ENCODE data around the gene SLC17A2.
A peak's percentile ranks its signal among the peaks of the same experiment; 100 is the strongest.

SLC17A2 gene

DNA sequence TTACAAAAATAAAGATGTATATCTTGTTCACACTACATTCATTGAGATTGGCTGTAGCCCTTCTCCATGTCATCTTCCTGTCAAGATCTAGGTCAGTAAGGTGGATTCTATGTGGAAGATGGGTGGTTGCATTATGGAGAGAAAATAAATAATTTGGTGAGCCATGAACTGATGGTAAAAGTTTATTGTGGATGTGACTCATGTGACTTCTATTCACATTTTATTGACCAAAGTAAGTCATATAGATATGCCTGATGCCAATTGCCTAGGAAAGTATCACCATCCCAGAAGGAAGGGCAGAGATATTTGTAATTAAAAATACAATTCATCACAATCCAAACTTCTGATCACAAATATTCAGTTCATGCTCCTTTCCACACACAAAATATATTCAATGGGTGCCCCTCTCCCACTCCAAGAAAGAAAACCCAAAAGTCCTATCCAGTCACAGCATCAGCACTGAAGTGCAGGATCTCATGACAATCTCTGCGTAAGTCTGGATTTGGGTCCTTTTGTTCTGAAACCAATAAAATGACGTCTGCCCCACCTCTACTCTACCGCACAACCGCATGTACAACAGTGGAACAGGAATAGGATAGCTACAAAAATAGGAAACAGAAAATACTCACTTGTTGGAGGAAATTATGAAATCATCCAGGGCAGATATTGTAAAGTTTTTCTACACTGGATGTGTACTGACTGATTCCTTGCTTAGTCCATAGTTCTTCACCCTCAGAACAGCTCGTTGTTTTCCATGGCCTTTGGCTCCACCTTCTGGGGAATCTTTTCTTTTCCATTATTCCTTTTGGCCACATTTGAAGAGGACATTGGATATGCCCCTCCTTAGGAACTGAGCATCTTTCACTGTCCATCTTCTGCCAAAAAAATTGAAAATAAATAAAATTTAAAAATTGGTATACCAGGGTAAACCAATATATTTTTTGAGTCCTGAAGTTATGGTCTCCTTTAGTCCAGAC, 40.3 kb downstream of the SLC17A2 start:
- no peak for ATAC-seq
- Mint-ChIP-seq H3K4me3 (no peak overlapping the region), H3K9me3 (peaks cover 4% of the 10 kb centered on the region), H3K36me3 (peaks cover 5% of the 10 kb centered on the region), H3K27me3 (peaks cover 9% of the 10 kb centered on the region), H3K4me1 (no peaks in the 10 kb centered on the region), H3K27ac (no peak overlapping the region)

DNA sequence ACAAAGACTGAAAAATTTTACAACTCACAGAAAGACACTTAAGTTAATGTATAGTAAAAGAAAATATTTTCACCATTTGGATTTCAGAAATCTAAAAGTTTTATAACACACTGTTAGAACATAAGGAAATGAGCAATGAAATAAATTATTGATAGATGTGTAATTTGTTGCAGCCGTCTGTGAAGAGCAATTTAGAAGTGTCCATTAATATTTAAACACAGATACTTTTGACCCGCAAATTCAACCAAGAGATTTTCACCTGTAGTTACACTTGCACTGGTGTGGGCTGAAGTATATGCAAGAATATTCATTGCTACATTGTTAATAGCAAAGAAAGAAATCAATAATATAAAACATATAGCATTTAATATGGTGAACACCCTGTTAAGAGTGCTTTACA, 41.9 kb downstream of the SLC17A2 start:
- peaks cover 5% of the 10 kb centered on the region for H3K36me3 Mint-ChIP-seq
- no peak for ATAC-seq
- H3K27me3 Mint-ChIP-seq: peaks cover 9% of the 10 kb centered on the region
- H3K4me3 Mint-ChIP-seq: no peak overlapping the region
- no peaks in the 10 kb centered on the region for H3K4me1 Mint-ChIP-seq
- peaks cover 4% of the 10 kb centered on the region for H3K9me3 Mint-ChIP-seq
- no peak overlapping the region for H3K27ac Mint-ChIP-seq

DNA sequence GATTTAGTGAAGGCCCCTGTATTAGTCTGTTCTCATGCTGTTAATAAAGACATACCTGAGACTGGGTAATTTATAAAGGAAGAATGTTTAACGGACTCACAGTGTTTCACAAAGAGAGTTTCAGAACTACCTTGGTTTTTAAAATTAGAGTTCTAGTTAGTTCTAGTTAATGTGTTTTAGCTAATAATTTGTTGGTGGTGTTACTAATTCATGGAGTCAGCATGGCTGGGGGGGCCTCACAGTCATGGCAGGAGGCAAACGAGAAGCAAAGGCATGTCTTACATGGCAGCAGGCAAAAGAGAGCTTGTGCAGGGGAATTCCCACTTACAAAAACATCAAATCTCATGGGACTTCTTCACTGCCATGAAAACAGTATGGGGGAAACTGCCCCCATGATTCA, 44.4 kb downstream of the SLC17A2 start:
- no peak for ATAC-seq
- Mint-ChIP-seq H3K36me3 (peaks cover 5% of the 10 kb centered on the region), H3K4me1 (no peaks in the 10 kb centered on the region), H3K27me3 (no peaks in the 10 kb centered on the region), H3K4me3 (no peak overlapping the region), H3K9me3 (peaks cover 4% of the 10 kb centered on the region), H3K27ac (no peak overlapping the region)

DNA sequence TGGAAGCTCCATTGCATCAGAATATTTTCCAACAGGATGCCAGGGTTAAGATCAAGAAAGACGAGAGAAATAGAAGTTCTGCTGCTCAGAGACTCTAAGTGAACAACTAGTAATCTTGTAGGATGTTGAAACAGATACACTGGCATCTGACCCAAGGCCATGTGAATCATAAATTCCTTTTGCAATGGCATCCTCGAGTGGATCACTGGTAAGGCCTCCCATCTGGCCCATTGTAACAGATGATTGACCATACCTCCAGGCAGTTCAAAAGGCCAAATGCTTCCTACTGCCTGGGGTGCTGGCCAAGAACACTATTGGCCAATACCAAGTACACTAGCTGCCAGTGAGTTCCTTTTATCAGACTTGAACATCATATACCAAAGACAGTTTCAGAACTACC, 46.5 kb downstream of the SLC17A2 start:
- H3K36me3 Mint-ChIP-seq: peaks cover 5% of the 10 kb centered on the region
- H3K4me3 Mint-ChIP-seq: no peak overlapping the region
- H3K4me1 Mint-ChIP-seq: no peaks in the 10 kb centered on the region
- peaks cover 3% of the 10 kb centered on the region for H3K27me3 Mint-ChIP-seq
- H3K27ac Mint-ChIP-seq: no peak overlapping the region
- no peak for ATAC-seq
- H3K9me3 Mint-ChIP-seq: peaks cover 4% of the 10 kb centered on the region

DNA sequence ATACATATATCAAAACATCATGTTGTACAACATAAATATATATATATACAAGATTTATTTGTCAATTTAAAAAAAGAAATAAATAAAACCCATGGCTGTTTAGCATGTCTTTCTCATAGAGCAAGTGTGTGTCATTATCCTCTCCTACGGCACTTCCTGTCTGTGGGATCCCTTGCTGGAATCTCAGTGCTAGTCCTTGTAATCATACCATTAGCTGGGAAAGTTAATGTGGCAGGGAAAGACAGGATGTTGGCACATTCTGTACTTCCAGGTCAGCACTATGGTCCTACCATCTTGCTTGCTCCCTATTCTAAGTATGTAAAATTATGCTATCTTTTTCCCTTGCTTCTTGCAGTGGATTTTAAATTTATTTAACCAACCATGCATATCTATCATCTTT, 47.0 kb downstream of the SLC17A2 start:
- no peaks in the 10 kb centered on the region for H3K4me1 Mint-ChIP-seq
- H3K9me3 Mint-ChIP-seq: peaks cover 4% of the 10 kb centered on the region
- H3K27ac Mint-ChIP-seq: no peak overlapping the region
- ATAC-seq: no peak
- H3K27me3 Mint-ChIP-seq: peaks cover 8% of the 10 kb centered on the region
- H3K4me3 Mint-ChIP-seq: no peak overlapping the region
- H3K36me3 Mint-ChIP-seq: peaks cover 5% of the 10 kb centered on the region

DNA sequence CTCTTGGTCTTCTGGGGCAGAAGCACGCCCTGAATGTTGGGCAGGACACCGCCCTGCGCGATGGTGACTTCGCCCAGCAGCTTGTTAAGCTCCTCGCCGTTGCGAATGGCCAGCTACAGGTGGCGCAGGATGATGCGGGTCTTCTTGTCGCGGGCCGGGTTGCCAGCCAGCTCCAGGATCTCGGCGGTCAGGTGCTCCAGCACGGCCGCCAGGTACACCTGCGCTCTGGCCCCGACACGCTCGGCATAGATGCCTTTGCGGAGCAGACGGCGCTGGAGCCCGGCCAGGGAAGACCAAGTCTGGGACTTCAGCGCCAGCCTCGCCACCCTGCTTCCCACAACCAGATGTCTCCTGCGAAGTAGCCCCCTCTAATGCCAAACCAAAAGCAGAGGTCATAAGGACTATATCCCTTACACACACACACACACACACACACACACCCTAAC, 48.4 kb downstream of the SLC17A2 start:
- Mint-ChIP-seq H3K27me3 (peaks cover 13% of the 10 kb centered on the region), H3K36me3 (peaks cover 5% of the 10 kb centered on the region), H3K9me3 (peaks cover 4% of the 10 kb centered on the region), H3K27ac (no peak overlapping the region), H3K4me1 (no peaks in the 10 kb centered on the region), H3K4me3 (peak overlapping the region; percentile 66)
- peak; percentile 36 for ATAC-seq

DNA sequence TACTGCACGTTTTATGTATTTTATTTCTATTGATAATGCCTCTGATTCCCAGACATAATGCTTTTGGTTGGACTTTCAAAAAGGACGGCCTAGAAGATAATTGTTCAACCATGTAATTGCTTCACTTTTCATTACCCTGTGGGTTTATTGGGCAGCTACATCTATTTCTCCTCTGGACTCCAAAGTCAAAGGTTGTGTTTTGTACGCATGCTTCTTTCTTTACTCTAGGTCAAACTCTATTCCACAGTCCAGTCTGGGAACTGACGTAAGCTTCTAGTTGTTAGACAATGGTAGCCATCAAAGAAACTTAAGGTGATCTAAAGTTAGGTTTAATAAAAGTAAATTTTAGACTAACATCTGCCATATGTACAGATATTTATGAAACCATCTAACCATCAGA, 49.9 kb downstream of the SLC17A2 start:
- Mint-ChIP-seq H3K4me1 (no peaks in the 10 kb centered on the region), H3K4me3 (no peak overlapping the region), H3K27ac (no peak overlapping the region), H3K9me3 (no peaks in the 10 kb centered on the region), H3K36me3 (no peaks in the 10 kb centered on the region), H3K27me3 (peaks cover 19% of the 10 kb centered on the region)
- ATAC-seq: no peak

DNA sequence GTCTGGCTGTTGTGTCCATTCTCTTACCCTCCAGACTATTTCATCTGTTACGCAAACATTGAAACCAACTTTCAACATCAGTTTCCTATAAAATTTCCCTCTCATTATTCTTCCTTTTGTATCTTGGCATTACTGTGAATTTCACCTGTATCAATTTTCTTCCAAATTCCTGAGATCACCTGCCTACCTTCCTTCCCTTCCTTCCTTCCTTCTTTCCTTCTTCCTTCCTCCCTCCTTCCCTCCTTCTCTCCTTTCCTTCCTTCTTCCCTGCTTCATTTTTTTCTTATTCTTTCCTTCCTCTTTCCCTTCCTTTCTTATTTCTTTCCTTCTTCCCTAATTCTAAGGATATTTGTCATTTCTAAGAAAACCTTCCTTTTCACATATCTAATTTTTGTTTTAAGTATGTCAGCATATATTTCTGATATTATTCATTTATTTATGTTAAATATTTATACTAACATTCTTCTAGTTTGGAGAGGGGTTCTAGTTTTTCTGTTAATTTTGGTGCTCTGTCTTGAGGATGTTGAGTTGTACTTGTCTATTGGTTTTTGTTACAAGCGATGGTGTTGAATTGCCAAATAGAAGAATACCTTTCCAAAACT, 51.7 kb downstream of the SLC17A2 start:
- no peak overlapping the region for H3K27ac Mint-ChIP-seq
- no peaks in the 10 kb centered on the region for H3K9me3 Mint-ChIP-seq
- ATAC-seq: no peak
- peaks cover 19% of the 10 kb centered on the region for H3K27me3 Mint-ChIP-seq
- H3K4me1 Mint-ChIP-seq: no peaks in the 10 kb centered on the region
- no peak overlapping the region for H3K4me3 Mint-ChIP-seq
- H3K36me3 Mint-ChIP-seq: no peaks in the 10 kb centered on the region

DNA sequence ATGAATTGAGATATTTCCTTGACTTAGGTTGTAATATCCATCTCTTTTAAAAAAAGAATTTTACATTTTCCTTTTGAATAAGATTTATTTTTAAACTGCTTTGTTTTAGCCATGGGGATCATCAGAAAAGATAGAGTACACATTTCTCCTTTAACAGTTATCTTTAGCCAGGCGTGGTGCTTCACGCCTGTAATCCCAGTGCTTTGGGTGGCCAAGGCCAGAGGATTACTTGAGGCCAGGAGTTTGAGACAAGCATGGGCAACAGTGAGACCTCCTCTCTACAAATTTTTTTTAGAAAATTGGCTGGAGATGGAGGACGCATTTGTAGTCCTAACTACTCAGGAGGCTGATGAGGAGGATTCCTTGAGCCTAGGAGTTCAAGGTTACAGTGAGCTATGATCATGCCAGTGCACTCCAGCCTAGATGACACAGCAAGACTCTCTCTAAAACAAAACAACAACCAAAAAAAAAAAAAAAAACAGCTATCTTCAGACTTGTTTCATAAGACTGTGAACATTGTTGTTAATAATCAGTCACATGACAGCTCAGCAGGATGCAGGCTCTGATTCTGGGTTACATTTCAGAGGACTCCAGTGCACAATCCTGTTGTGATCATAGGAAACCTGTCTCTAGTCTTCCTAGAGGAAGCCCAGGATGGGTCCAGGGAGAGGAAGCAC, 54.4 kb downstream of the SLC17A2 start:
- no peaks in the 10 kb centered on the region for H3K9me3 Mint-ChIP-seq
- peaks cover 19% of the 10 kb centered on the region for H3K27me3 Mint-ChIP-seq
- H3K27ac Mint-ChIP-seq: no peak overlapping the region
- no peak for ATAC-seq
- no peak overlapping the region for H3K4me3 Mint-ChIP-seq
- H3K4me1 Mint-ChIP-seq: peaks cover 7% of the 10 kb centered on the region
- H3K36me3 Mint-ChIP-seq: no peaks in the 10 kb centered on the region

DNA sequence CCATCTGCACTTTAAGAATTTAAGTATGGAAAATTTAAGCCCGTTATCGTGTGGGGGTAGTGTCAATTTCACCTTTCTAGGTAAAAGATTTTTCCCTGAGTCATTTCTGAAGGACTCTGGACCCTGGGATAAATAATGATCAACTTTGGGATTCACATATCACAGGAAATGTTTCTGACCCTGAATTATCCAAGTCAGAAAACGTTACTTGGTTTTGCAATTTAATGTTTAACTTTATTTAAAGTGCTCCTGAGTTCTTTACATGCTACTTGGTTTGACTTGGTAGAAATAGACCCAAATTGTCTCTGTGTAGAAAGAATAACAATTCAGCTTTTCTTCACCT, 55.0 kb downstream of the SLC17A2 start:
- Mint-ChIP-seq H3K27ac (no peak overlapping the region), H3K4me1 (peaks cover 7% of the 10 kb centered on the region), H3K27me3 (peaks cover 19% of the 10 kb centered on the region), H3K36me3 (no peaks in the 10 kb centered on the region), H3K4me3 (no peak overlapping the region), H3K9me3 (no peaks in the 10 kb centered on the region)
- no peak for ATAC-seq

DNA sequence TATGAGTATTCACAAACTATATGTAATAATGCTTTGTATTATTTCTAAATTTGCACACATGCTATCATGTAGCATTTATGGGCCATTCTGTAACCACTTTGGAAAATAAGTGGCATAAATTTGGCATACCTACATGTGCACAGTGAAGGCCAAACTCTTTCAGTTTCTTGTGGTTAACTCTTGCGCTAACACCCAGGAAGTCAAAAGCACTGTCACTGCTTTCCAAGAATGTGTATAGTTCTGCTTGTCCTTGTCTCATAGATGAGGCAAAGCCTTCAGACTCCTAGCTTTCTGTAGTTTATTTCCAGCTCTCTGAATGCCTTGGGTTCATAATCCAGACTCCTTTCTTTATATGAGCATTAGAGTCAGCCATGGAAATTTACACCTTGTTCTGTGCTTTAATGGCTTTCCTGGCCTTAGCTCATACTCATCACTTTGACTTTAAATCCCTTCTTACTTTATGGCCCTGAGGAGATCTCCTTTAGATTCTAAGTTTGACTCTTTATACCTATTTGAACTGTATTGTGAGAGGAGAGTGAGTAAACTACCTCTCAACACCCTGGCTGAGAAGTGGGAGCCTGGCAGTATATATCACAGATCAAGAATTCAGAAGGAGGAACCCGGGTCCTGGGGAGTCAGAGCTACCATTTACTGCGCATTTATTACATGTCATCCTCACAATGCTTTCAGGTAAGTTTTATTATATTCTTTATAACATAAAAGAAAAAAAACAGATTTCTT, 55.5 kb downstream of the SLC17A2 start:
- no peak for ATAC-seq
- peaks cover 19% of the 10 kb centered on the region for H3K27me3 Mint-ChIP-seq

DNA sequence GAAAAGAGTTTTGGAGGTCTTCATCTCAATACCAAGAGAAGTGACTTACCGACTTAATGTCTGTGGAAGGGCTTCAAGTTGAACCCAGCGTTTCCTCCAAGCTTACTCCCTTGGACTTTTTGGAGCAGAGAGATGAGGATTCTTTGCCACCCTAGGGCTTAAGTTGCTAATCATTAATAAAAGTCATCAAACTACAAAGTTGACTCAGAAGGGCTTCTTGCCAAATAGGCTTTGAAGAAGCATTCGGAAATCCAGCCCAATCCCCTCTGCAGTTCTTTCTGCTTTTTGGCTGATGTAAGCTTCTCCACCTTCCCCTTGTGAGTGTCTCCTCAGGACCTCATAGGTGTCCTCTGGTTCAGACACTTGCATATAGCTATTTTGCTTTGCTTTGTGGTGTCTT, 56.4 kb downstream of the SLC17A2 start, which contains the start of gene SLC17A3:
SLC17A3 (minus strand) TSS at position 126 of the 400 bp plus-strand sequence. CDS start 5,856 bp downstream, outside the sequence.
- no peaks in the 10 kb centered on the region for H3K36me3 Mint-ChIP-seq
- peaks cover 7% of the 10 kb centered on the region for H3K4me1 Mint-ChIP-seq
- no peak within 1 kb of the TSS for H3K4me3 Mint-ChIP-seq
- H3K9me3 Mint-ChIP-seq: no peaks in the 10 kb centered on the region
- H3K27me3 Mint-ChIP-seq: peaks cover 17% of the 10 kb centered on the region
- ATAC-seq: no peak
- H3K27ac Mint-ChIP-seq: no peak within 1 kb of the TSS

More for the DNA sequence above, 55.5 kb downstream of the SLC17A2 start:
- Mint-ChIP-seq H3K9me3 (no peaks in the 10 kb centered on the region), H3K4me3 (no peak overlapping the region), H3K4me1 (peaks cover 7% of the 10 kb centered on the region), H3K27ac (no peak overlapping the region), H3K36me3 (no peaks in the 10 kb centered on the region)

DNA sequence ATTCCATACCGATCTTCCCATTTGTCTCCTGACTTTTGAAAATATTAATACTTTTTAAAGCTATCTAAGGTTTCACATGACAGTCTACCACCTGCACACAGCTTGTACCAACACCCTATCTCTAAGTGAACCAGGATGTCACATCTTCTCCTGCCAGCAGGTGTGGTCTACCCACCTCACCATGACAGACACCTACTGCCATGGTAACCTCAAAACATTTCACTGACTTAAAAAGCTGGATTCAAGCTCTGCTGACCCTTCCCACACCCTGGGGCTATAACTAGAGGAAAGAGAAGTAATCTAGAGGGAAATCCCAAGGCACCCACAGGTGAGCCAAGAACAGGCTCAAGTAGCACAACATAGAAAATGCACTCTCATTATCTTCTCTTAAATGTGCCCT, 57.7 kb downstream of the SLC17A2 start:
- H3K27ac Mint-ChIP-seq: no peak overlapping the region

DNA sequence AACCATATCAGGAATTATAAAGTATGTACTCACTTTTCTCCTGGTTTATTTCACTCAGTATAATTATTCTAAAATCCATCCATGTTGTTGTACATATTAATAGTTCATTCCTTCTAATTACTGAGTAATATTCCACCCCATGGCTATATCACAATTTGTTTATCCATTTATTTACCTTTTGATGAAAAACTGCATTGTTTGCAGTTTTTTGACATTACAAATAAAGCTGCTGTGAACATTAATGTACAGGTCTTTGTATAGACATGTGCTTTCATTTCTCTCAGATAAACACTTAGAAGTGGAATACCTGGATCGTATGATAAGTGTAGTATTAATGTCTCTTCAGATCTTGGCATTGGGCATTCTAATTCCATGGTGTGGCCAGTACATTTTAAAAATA, 60.7 kb downstream of the SLC17A2 start:
- Mint-ChIP-seq H3K36me3 (no peaks in the 10 kb centered on the region), H3K27me3 (peaks cover 3% of the 10 kb centered on the region), H3K4me1 (peaks cover 7% of the 10 kb centered on the region), H3K9me3 (no peaks in the 10 kb centered on the region), H3K27ac (no peak overlapping the region), H3K4me3 (no peak overlapping the region)
- ATAC-seq: no peak

More for the DNA sequence above, 57.7 kb downstream of the SLC17A2 start:
- no peaks in the 10 kb centered on the region for H3K36me3 Mint-ChIP-seq
- H3K4me3 Mint-ChIP-seq: no peak overlapping the region
- H3K4me1 Mint-ChIP-seq: peaks cover 7% of the 10 kb centered on the region
- H3K27me3 Mint-ChIP-seq: peaks cover 9% of the 10 kb centered on the region
- no peaks in the 10 kb centered on the region for H3K9me3 Mint-ChIP-seq
- ATAC-seq: no peak
